ENCODE measurements around the gene FAM171A1.
"Not testable (repeated sequence)": the region's sequence is repeated elsewhere in the genome, so short reads cannot be mapped to it uniquely, and the experiment has no call there.

The FAM171A1 gene

GRCh38 chr10:15315286-15315685, 55.8 kb downstream of the FAM171A1 start:
- no peak for DNase-seq

- DNase-seq = no peak
Observed at GRCh38 chr10:15314482-15315045, 56.5 kb downstream of the FAM171A1 start.

GRCh38 chr10:15313843-15314242, 57.2 kb downstream of the FAM171A1 start:
- no peak for DNase-seq

- DNase-seq = no peak
Observed at GRCh38 chr10:15313047-15313446, 58.0 kb downstream of the FAM171A1 start.

- DNase-seq = no peak
Observed at GRCh38 chr10:15311569-15312280, 59.4 kb downstream of the FAM171A1 start.

GRCh38 chr10:15310776-15311568, 60.1 kb downstream of the FAM171A1 start:
- DNase-seq = no peak

- no peak for DNase-seq
Observed at GRCh38 chr10:15309221-15309620, 61.9 kb downstream of the FAM171A1 start.

GRCh38 chr10:15306735-15307280, 64.3 kb downstream of the FAM171A1 start:
- no peak for DNase-seq

GRCh38 chr10:15305634-15306033, 65.5 kb downstream of the FAM171A1 start:
- no peak for DNase-seq

GRCh38 chr10:15305161-15305560, 65.9 kb downstream of the FAM171A1 start:
- DNase-seq = no peak

- DNase-seq = not testable (repeated sequence)
Observed at GRCh38 chr10:15302188-15302956, 68.7 kb downstream of the FAM171A1 start.

- DNase-seq = no peak
Observed at GRCh38 chr10:15300697-15301096, 70.4 kb downstream of the FAM171A1 start.

GRCh38 chr10:15300145-15300544, 70.9 kb downstream of the FAM171A1 start:
- no peak for DNase-seq

GRCh38 chr10:15296701-15297100, 74.4 kb downstream of the FAM171A1 start:
- no peak for DNase-seq

- DNase-seq = no peak
Observed at GRCh38 chr10:15295537-15296325, 75.4 kb downstream of the FAM171A1 start.

GRCh38 chr10:15293862-15294842, 76.9 kb downstream of the FAM171A1 start:
- DNase-seq = no peak

- no peak for DNase-seq
Observed at GRCh38 chr10:15290671-15291070, 80.4 kb downstream of the FAM171A1 start.

GRCh38 chr10:15290150-15290549, 80.9 kb downstream of the FAM171A1 start:
- DNase-seq = no peak

- DNase-seq = no peak
Observed at GRCh38 chr10:15280974-15281373, 90.1 kb downstream of the FAM171A1 start.

GRCh38 chr10:15280462-15280861, 90.6 kb downstream of the FAM171A1 start:
- DNase-seq = no peak

GRCh38 chr10:15279236-15279635, 91.9 kb downstream of the FAM171A1 start:
- no peak for DNase-seq
